Measurements from ENCODE around the gene KIF15.

The KIF15 gene

GRCh38 chr3:44877333-44877732 lies 115.7 kb downstream of the KIF15 start:
- DNase-seq (ENCODE audit: low spot score), result no peak
- FAIRE-seq, result no peak

DNA sequence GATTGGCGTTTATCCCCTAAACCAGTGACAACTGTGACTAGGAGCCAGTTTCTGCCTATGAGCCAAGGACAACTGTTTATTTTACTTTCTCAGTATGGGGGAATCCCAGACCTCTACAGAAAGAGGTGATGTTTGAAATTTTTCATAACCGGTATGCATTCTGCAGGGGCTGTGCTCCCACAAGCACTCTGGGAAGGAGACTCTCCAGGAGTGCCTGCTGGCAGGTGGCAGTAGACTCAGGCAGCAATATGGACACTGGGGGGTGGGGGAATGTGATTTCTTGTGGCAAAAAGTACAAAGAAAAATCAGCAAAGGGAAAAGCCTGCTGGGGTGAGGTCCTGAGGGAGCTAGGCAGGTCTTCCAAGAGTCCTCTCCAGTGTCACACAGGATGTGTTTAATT lies 118.7 kb downstream of the KIF15 start:
- FAIRE-seq (no peak), DNase-seq (ENCODE audit: low spot score) (no peak)

DNA sequence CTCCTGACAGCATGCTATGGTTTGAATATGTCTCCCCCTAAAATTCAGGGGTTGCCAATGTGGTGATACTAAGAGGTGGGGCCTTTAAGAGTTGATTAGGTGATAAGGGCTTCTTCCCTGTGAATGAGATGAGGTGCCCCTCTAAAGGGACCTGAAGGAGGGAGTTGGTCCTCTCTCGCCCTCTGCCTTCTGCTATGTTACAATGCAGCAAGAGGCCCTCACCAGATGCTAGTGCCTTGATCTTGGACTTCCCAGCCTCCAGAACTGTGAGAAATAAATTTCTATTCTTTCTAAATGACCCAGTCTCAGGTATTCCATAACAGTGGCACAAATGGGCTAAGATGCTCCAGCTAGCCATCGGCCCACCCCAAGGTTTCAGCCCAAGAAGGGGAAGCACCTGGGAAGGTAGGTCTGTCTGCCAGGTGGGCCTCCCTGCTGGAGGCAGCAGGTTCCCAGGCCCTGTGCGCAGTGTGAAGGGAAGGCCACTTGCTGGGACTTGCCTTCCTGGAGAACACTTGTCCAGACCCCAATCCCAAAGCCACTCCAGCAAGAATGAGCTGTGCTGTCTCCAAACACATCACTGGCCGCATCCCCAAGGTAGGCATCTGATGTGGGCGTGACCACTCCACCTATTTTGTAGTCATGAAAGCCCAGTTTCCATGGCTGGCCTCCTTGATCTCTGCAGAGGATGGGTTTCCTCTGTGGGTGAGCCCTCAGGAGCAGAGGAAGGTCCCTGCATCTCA lies 121.8 kb downstream of the KIF15 start:
- DNase-seq (ENCODE audit: low spot score) (no peak), FAIRE-seq (no peak)

GRCh38 chr3:44883999-44884431 lies 122.4 kb downstream of the KIF15 start:
- FAIRE-seq, result peak; percentile 96

DNA sequence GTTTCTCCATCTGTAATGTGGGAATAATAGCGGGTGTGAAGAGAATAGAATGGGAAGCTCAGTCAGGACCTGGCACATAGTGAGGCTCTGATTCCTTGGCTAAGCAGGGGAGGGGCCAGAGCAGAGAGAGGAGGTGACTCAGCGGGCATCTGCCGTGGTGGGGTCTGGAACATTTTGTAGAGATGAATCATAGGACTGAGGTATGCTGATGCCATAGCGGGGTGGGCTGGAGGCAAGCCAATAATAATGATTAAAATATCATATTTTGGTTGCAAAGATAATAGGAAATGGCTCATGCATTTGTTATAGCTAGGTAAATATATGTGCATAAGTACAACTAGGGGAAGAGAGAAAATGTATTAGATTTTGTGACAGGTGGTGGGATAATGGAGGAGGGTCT lies 124.0 kb downstream of the KIF15 start:
- FAIRE-seq, result peak; percentile 92
- DNase-seq (ENCODE audit: low spot score), result peak; percentile 92

More at GRCh38 chr3:44883999-44884431, 122.4 kb downstream of the KIF15 start:
- peak; percentile 92 for DNase-seq (ENCODE audit: low spot score)

- DNase-seq (ENCODE audit: low spot score) (peak; percentile 7), FAIRE-seq (no peak)
Measured at GRCh38 chr3:44886561-44886960, 125.0 kb downstream of the KIF15 start.

GRCh38 chr3:44887101-44887500 lies 125.5 kb downstream of the KIF15 start:
- DNase-seq (ENCODE audit: low spot score), result no peak
- no peak for FAIRE-seq

DNA sequence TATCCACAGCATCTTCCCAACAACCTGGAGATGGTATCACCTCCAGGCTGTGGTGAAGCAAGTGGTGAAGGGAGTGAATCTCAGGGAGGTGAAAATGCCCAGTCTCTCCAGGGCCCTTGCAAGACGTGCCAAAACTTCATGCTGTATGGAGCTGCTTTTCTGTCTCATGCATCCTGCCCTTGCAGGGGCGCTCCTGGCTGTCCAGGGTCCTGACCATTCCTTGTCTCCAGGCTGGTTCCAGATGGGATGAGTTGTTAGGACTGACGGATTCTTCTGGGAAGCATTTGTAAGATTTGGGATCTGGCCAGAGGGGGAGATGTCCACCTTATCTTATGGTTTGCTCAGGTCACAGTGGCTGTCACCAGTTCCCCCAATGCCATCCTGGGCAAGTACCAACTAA lies 128.7 kb downstream of the KIF15 start:
- FAIRE-seq (no peak), DNase-seq (ENCODE audit: low spot score) (no peak)

- DNase-seq (ENCODE audit: low spot score) (no peak), FAIRE-seq (no peak)
Measured at GRCh38 chr3:44890852-44891251, 129.3 kb downstream of the KIF15 start.

DNA sequence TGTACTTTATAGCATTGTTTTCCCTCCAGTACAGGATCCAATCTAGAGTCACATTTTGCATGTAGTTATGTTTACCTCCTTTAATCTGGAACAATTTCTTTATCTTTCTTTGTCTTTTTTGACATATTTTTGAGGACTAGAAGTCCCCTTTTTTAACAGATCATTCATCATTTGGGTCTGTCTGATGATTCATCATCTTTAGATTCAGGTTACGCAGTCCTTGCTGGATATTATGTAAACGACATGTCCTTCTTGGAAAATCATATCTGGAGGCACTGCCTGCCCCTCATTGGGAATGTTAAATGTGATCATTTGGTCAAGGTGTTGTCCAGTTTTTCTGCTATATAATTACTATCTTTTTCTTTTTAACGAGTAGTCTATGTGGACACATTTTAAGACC lies 131.1 kb downstream of the KIF15 start:
- no peak for DNase-seq (ENCODE audit: low spot score)
- peak; percentile 2 for FAIRE-seq

GRCh38 chr3:44893097-44893496 lies 131.5 kb downstream of the KIF15 start:
- peak; percentile 83 for FAIRE-seq
- DNase-seq (ENCODE audit: low spot score), result peak; percentile 84

DNA sequence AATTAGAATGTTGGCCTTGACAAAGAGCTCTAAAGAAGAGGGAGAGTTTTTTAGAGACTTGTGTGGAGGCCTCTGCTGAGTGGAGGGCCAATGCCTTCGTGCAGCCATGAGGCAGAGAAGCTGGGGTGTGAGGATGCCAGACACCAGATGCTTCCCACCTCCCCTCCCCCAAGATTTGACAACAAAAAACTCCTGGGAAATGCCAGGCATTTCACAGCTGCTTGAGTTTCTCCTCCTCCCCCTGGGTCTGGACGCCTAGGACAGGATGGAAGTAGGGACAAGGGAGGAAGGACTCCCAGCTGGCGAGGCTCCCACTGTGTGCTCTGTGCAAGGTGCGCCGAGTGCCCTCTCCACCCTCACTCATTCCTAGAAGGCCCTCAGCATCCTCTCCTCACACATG lies 132.9 kb downstream of the KIF15 start:
- FAIRE-seq (no peak), DNase-seq (ENCODE audit: low spot score) (no peak)

GRCh38 chr3:44896440-44896839 lies 134.8 kb downstream of the KIF15 start:
- FAIRE-seq (no peak), DNase-seq (ENCODE audit: low spot score) (no peak)

GRCh38 chr3:44899683-44900367 lies 138.2 kb downstream of the KIF15 start:
- DNase-seq (ENCODE audit: low spot score), result no peak
- no peak for FAIRE-seq

GRCh38 chr3:44902628-44903027 lies 141.0 kb downstream of the KIF15 start:
- FAIRE-seq, result no peak

More at GRCh38 chr3:44902628-44903027, 141.0 kb downstream of the KIF15 start:
- DNase-seq (ENCODE audit: low spot score), result no peak
